HG02938 (cell line): ENCODE measurements around the gene NUMB.
"Not testable (repeated sequence)": the region's sequence is repeated elsewhere in the genome, so short reads cannot be mapped to it uniquely, and the experiment has no call there.

Experiments
- ATAC-seq: cut with Tn5 transposase; IDR thresholded peaks from one replicate; pipeline ENCODE4 v1.9.1; 2021; ENCODE audit warnings: mild to moderate bottlenecking, moderate library complexity; ENCODE audit not compliant: unreplicated experiment

Gene NUMB

GRCh38 chr14:73368616-73369015 is 89.7 kb downstream of the NUMB start:
- ATAC-seq, result no peak

- no peak for ATAC-seq
Observed at GRCh38 chr14:73365727-73366126, 92.6 kb downstream of the NUMB start.

- no peak for ATAC-seq
Observed at GRCh38 chr14:73364559-73364958, 93.8 kb downstream of the NUMB start.

- no peak for ATAC-seq
Observed at GRCh38 chr14:73359445-73359844, 98.9 kb downstream of the NUMB start.

- ATAC-seq, result no peak
Observed at GRCh38 chr14:73358187-73358586, 100.2 kb downstream of the NUMB start.

GRCh38 chr14:73349091-73349490 is 109.3 kb downstream of the NUMB start:
- not testable (repeated sequence) for ATAC-seq

GRCh38 chr14:73344319-73344718 is 114.0 kb downstream of the NUMB start:
- ATAC-seq, result no peak

GRCh38 chr14:73342670-73343069 is 115.7 kb downstream of the NUMB start:
- no peak for ATAC-seq

GRCh38 chr14:73339846-73340595 is 118.3 kb downstream of the NUMB start:
- ATAC-seq, result no peak

- no peak for ATAC-seq
Observed at GRCh38 chr14:73339206-73339605, 119.1 kb downstream of the NUMB start.

GRCh38 chr14:73338551-73338950 is 119.8 kb downstream of the NUMB start:
- ATAC-seq, result no peak

- ATAC-seq, result no peak
Observed at GRCh38 chr14:73333031-73333430, 125.3 kb downstream of the NUMB start.

GRCh38 chr14:73325630-73326299 is 132.6 kb downstream of the NUMB start:
- no peak for ATAC-seq

GRCh38 chr14:73325063-73325462 is 133.3 kb downstream of the NUMB start:
- ATAC-seq, result no peak

GRCh38 chr14:73324533-73324932 is 133.8 kb downstream of the NUMB start:
- ATAC-seq, result no peak

GRCh38 chr14:73323896-73324399 is 134.4 kb downstream of the NUMB start:
- ATAC-seq, result no peak

- no peak for ATAC-seq
Observed at GRCh38 chr14:73313151-73313550, 145.2 kb downstream of the NUMB start.

- no peak for ATAC-seq
Observed at GRCh38 chr14:73312687-73313086, 145.7 kb downstream of the NUMB start.

- no peak for ATAC-seq
Observed at GRCh38 chr14:73311708-73312030, 146.7 kb downstream of the NUMB start.

GRCh38 chr14:73309207-73309606 is 149.1 kb downstream of the NUMB start:
- not testable (repeated sequence) for ATAC-seq

- ATAC-seq, result no peak
Observed at GRCh38 chr14:73307261-73307660, 151.1 kb downstream of the NUMB start.

GRCh38 chr14:73305499-73305898 is 152.8 kb downstream of the NUMB start:
- no peak for ATAC-seq
